ENCODE measurements around the gene FAM234B.

GRCh38 chr12:13079440-13079906 lies 35.3 kb downstream of the FAM234B start:
- TF ChIP-seq CTCF (IDR thresholded peaks at IDR 0.05) (peak in 1 of 3 donors; percentile 18), POLR2A (IDR thresholded peaks at IDR 0.05) (no peak), POLR2AphosphoS5 (IDR thresholded peaks at IDR 0.05) (no peak)
